GM23338 (cell line): ENCODE results near the gene WDR77. TPM values are rescaled to one million over a fixed set of nuclear protein-coding genes. Genes with fewer than 3 reads are reported as not detected.

Source experiments
- ATAC-seq: fragments of 200-7000 bp; cut with Tn5 transposase; 3 replicates; pipeline ENCODE4 v1.9.1; 2020
- DNase-seq: peaks from one replicate; pipeline ENCODE4 v3.0.0-alpha.2; 2015; ENCODE audit warnings: low spot score
- H2AFZ ChIP-seq: fragments of 200-600 bp; sonication (generic); 2 replicates; pipeline ENCODE4 v1.8.0; 2016; ENCODE audit warnings: antibody characterized with exemption, mild to moderate bottlenecking, moderate library complexity
- H3F3A ChIP-seq: fragments of 200-600 bp; sonication (generic); replicated peaks from 2 replicates; pipeline ENCODE4 v1.8.0; 2017; ENCODE audit warnings: antibody characterized with exemption, mixed run types, low read depth
- H3K27ac ChIP-seq: fragments of 200-600 bp; sonication (generic); 2 replicates; pipeline ENCODE4 v1.6.1; 2016; ENCODE audit warnings: low read depth
- H3K27me3 ChIP-seq: fragments of 200-600 bp; sonication (generic); 2 replicates; pipeline ENCODE4 v1.8.0; 2016; ENCODE audit warnings: mild to moderate bottlenecking, mixed run types, moderate library complexity; ENCODE audit not compliant: insufficient read depth
- H3K36me3 ChIP-seq: fragments of 200-600 bp; sonication (generic); 2 replicates; pipeline ENCODE4 v1.8.0; 2016; ENCODE audit warnings: mild to moderate bottlenecking; ENCODE audit not compliant: insufficient read depth
- H3K4me1 ChIP-seq: fragments of 200-600 bp; sonication (generic); 2 replicates; pipeline ENCODE4 v1.8.0; 2016; ENCODE audit warnings: mild to moderate bottlenecking, moderate library complexity; ENCODE audit not compliant: insufficient read depth
- H3K4me2 ChIP-seq: fragments of 200-600 bp; sonication (generic); 2 replicates; pipeline ENCODE4 v1.7.1; 2017; ENCODE audit warnings: mixed run types
- H3K4me3 ChIP-seq: fragments of 200-600 bp; sonication (generic); 2 replicates; pipeline ENCODE4 v1.6.1; 2016; ENCODE audit warnings: mixed run types
- H3K79me2 ChIP-seq: fragments of 200-600 bp; sonication (generic); replicated peaks from 2 replicates; pipeline ENCODE4 v1.8.0; 2017; ENCODE audit warnings: mild to moderate bottlenecking; ENCODE audit not compliant: insufficient read depth
- H3K9me2 ChIP-seq: fragments of 200-600 bp; sonication (generic); 2 replicates; pipeline ENCODE4 v1.8.0; 2017; ENCODE audit not compliant: insufficient read depth
- H4K20me1 ChIP-seq: fragments of 200-600 bp; sonication (generic); replicated peaks from 2 replicates; pipeline ENCODE4 v1.8.0; 2017; ENCODE audit warnings: mild to moderate bottlenecking; ENCODE audit not compliant: insufficient read depth
- H3K27ac Mint-ChIP-seq: 2 replicates; pipeline ENCODE4 v1.8.0; 2020; ENCODE audit warnings: inconsistent platforms, mild to moderate bottlenecking, moderate library complexity, mixed read lengths
- H3K27me3 Mint-ChIP-seq: 3 replicates; pipeline ENCODE4 v1.8.0; 2022; ENCODE audit warnings: low read depth, mild to moderate bottlenecking, moderate library complexity, mixed read lengths, inconsistent platforms; ENCODE audit not compliant: insufficient read depth, poor library complexity
- H3K36me3 Mint-ChIP-seq: 3 replicates; pipeline ENCODE4 v1.8.0; 2021; ENCODE audit warnings: low read depth, mild to moderate bottlenecking, inconsistent platforms, moderate library complexity, mixed read lengths
- H3K4me1 Mint-ChIP-seq: 3 replicates; pipeline ENCODE4 v1.8.0; 2020; ENCODE audit warnings: mild to moderate bottlenecking, inconsistent platforms, mixed read lengths
- H3K4me3 Mint-ChIP-seq: 3 replicates; pipeline ENCODE4 v1.8.0; 2021; ENCODE audit warnings: moderate library complexity, mild to moderate bottlenecking, inconsistent platforms, mixed read lengths
- H3K9me3 Mint-ChIP-seq: 3 replicates; pipeline ENCODE4 v1.8.0; 2020; ENCODE audit warnings: moderate library complexity, mild to moderate bottlenecking, inconsistent platforms, mixed read lengths
- CREB1 ChIP-seq: fragments of 250-450 bp; sonication (Bioruptor Pico); IDR thresholded peaks from 2 replicates; pipeline ENCODE4 v1.5.0; 2020; ENCODE audit warnings: low read depth, mild to moderate bottlenecking, moderate library complexity
- CTCF ChIP-seq, 2 experiments: fragments of 200-600 bp in 1 of 2; sonication (generic) in 1 of 2; conservative IDR thresholded peaks; 2 replicates each; pipeline versions ENCODE4 v1.5.1 to v1.6.1; 2016 to 2017; ENCODE audit warnings: antibody characterized with exemption in 2 of 2, low read depth in 2 of 2, mild to moderate bottlenecking in 2 of 2, moderate library complexity in 1 of 2
- ETS1 ChIP-seq: IDR thresholded peaks from 2 replicates; pipeline ENCODE4 v1.6.1; 2016; ENCODE audit warnings: antibody characterized with exemption
- EZH2 ChIP-seq: fragments of 200-600 bp; sonication (generic); IDR thresholded peaks from one replicate; pipeline ENCODE4 v1.8.0; 2017; ENCODE audit warnings: antibody characterized with exemption, mild to moderate bottlenecking, low read depth; ENCODE audit not compliant: unreplicated experiment
- REST ChIP-seq: IDR thresholded peaks from one replicate; pipeline ENCODE4 v1.6.1; 2018; ENCODE audit warnings: antibody characterized with exemption; ENCODE audit not compliant: unreplicated experiment
- STAT1 ChIP-seq: IDR thresholded peaks from one replicate; pipeline ENCODE4 v1.6.1; 2016; ENCODE audit warnings: antibody characterized with exemption; ENCODE audit not compliant: unreplicated experiment
- polyA plus RNA-seq: library from polyadenylated mRNA; unstranded; fragments of >200 nt; fragmentation: Nextera tagmentation; extraction: Ambion mirVana; gene quantifications from 2 replicates; pipeline ENCODE4 v1.2.1, GENCODE V29; 2016
- total RNA-seq: library from RNA; depleted of rRNA; stranded (reverse); fragments of >200 nt; shearing (Covaris generic); gene quantifications from 2 replicates; pipeline ENCODE4 v1.2.3, GENCODE V29; 2014
- TF ChIP-seq, protein P1 (sequence below): fragments of 250-450 bp; sonication (Bioruptor Pico); IDR thresholded peaks from 2 replicates; pipeline ENCODE4 v1.5.0; 2020; ENCODE audit warnings: mild to moderate bottlenecking, moderate library complexity

The WDR77 gene
- total and polyA plus RNA-seq, 2 experiments from 2014 or later: 85.9 to 111 TPM

DNA sequence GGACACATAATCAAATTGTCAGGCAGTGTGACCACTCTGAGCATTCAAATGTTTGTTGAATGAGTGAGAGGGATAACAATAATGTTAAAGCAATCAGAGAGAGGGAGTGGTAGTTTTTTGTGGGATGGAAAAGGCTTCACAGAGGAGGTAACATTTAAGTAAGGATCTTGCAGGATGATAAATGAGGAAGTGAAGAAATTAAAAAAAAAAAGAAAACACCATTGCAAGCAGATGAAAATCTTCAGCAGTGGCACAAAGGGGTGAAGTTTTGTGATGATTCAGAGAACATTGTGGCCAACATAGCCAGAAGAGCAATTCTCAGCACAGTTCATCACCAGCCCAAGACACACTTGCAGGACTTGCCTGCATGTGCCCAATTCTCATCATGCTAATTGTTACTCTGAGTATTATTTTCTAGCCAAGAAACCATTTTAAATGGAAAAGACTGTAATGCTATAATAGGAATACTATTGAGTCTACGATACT, 56.6 kb downstream of the WDR77 start (continued):
- TF ChIP-seq CTCF (conservative IDR thresholded peaks at IDR 0.05; ENCODE audit: low read depth in 2 of 2) (no peak), REST (no peak)

DNA sequence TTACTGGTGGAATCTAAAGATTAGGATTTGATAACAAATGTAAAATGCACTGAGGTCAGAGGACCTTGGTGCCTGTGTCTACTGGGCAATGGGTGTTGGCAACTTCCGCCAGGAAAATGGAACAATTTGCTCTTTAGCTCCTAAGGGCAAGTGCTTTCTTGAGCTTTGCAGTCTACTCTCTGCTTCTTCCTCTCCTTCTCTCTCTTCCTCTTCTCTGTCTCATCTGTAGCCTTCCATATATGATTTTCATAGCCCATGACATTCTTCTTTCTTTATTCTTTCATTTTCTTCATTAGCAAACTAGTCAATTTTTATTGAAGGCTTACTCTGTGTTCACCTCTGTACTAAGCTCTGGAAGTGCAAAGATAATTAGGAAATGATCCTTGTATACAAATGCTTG, 57.0 kb downstream of the WDR77 start:
- H4K20me1 ChIP-seq: no peaks in the 10 kb centered on the region
- peaks cover 12% of the 10 kb centered on the region; the same call in 1 of the 2 replicates for H3K9me2 ChIP-seq
- Mint-ChIP-seq H3K4me3 (no peak overlapping the region), H3K27me3 (peaks cover under 1% of the 10 kb centered on the region), H3K4me1 (peaks cover 9% of the 10 kb centered on the region), H3K36me3 (no peaks in the 10 kb centered on the region), H3K9me3 (no peaks in the 10 kb centered on the region), H3K27ac (no peak overlapping the region)
- H3F3A ChIP-seq: no peaks in the 10 kb centered on the region
- H3K27ac ChIP-seq: no peak overlapping the region
- no peaks in the 10 kb centered on the region; the same call in 1 of the 2 replicates for H3K36me3 ChIP-seq
- H3K79me2 ChIP-seq: no peaks in the 10 kb centered on the region
- H3K4me1 ChIP-seq: peaks cover 6% of the 10 kb centered on the region; the same call in 1 of the 2 replicates
- no peak overlapping the region for H3K4me3 ChIP-seq
- H2AFZ ChIP-seq: 0 out of 2 replicates have a peak overlapping the region, but pooled peaks have one; percentile 72
- no peak overlapping the region for H3K4me2 ChIP-seq
- DNase-seq (no peak), ATAC-seq (no peak)
- H3K27me3 ChIP-seq: no peaks in the 10 kb centered on the region
- TF ChIP-seq CREB1 (CRISPR knock-in tag) (no peak), STAT1 (no peak), EZH2 (no peak), ETS1 (no peak), CTCF (conservative IDR thresholded peaks at IDR 0.05; ENCODE audit: low read depth in 2 of 2) (no peak)
- TF ChIP-seq, protein P1, sequence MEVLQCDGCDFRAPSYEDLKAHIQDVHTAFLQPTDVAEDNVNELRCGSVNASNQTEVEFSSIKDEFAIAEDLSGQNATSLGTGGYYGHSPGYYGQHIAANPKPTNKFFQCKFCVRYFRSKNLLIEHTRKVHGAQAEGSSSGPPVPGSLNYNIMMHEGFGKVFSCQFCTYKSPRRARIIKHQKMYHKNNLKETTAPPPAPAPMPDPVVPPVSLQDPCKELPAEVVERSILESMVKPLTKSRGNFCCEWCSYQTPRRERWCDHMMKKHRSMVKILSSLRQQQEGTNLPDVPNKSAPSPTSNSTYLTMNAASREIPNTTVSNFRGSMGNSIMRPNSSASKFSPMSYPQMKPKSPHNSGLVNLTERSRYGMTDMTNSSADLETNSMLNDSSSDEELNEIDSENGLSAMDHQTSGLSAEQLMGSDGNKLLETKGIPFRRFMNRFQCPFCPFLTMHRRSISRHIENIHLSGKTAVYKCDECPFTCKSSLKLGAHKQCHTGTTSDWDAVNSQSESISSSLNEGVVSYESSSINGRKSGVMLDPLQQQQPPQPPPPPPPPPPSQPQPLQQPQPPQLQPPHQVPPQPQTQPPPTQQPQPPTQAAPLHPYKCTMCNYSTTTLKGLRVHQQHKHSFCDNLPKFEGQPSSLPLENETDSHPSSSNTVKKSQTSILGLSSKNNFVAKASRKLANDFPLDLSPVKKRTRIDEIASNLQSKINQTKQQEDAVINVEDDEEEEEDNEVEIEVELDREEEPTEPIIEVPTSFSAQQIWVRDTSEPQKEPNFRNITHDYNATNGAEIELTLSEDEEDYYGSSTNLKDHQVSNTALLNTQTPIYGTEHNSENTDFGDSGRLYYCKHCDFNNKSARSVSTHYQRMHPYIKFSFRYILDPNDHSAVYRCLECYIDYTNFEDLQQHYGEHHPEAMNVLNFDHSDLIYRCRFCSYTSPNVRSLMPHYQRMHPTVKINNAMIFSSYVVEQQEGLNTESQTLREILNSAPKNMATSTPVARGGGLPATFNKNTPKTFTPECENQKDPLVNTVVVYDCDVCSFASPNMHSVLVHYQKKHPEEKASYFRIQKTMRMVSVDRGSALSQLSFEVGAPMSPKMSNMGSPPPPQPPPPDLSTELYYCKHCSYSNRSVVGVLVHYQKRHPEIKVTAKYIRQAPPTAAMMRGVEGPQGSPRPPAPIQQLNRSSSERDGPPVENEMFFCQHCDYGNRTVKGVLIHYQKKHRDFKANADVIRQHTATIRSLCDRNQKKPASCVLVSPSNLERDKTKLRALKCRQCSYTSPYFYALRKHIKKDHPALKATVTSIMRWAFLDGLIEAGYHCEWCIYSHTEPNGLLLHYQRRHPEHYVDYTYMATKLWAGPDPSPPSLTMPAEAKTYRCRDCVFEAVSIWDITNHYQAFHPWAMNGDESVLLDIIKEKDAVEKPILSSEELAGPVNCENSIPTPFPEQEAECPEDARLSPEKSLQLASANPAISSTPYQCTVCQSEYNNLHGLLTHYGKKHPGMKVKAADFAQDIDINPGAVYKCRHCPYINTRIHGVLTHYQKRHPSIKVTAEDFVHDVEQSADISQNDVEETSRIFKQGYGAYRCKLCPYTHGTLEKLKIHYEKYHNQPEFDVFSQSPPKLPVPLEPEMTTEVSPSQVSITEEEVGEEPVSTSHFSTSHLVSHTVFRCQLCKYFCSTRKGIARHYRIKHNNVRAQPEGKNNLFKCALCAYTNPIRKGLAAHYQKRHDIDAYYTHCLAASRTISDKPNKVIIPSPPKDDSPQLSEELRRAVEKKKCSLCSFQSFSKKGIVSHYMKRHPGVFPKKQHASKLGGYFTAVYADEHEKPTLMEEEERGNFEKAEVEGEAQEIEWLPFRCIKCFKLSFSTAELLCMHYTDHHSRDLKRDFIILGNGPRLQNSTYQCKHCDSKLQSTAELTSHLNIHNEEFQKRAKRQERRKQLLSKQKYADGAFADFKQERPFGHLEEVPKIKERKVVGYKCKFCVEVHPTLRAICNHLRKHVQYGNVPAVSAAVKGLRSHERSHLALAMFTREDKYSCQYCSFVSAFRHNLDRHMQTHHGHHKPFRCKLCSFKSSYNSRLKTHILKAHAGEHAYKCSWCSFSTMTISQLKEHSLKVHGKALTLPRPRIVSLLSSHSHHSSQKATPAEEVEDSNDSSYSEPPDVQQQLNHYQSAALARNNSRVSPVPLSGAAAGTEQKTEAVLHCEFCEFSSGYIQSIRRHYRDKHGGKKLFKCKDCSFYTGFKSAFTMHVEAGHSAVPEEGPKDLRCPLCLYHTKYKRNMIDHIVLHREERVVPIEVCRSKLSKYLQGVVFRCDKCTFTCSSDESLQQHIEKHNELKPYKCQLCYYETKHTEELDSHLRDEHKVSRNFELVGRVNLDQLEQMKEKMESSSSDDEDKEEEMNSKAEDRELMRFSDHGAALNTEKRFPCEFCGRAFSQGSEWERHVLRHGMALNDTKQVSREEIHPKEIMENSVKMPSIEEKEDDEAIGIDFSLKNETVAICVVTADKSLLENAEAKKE (CRISPR knock-in tag): no peak
